MM.1S (cell line): Measurements from ENCODE around the gene PRM1.

Experiments used
- EZH2 ChIP-seq: fragments of 300-600 bp; sonication (generic); optimal IDR thresholded peaks from 2 replicates; pipeline ENCODE3; 2017; ENCODE audit warnings: low read depth, mild to moderate bottlenecking, antibody characterized with exemption, low read length, mixed read lengths
- TF ChIP-seq, protein P1 (sequence below): fragments of 300-600 bp; sonication (generic); IDR thresholded peaks from 2 replicates; pipeline ENCODE4 v1.5.1; 2016; ENCODE audit warnings: antibody characterized with exemption, low read length, mixed read lengths

DNA sequence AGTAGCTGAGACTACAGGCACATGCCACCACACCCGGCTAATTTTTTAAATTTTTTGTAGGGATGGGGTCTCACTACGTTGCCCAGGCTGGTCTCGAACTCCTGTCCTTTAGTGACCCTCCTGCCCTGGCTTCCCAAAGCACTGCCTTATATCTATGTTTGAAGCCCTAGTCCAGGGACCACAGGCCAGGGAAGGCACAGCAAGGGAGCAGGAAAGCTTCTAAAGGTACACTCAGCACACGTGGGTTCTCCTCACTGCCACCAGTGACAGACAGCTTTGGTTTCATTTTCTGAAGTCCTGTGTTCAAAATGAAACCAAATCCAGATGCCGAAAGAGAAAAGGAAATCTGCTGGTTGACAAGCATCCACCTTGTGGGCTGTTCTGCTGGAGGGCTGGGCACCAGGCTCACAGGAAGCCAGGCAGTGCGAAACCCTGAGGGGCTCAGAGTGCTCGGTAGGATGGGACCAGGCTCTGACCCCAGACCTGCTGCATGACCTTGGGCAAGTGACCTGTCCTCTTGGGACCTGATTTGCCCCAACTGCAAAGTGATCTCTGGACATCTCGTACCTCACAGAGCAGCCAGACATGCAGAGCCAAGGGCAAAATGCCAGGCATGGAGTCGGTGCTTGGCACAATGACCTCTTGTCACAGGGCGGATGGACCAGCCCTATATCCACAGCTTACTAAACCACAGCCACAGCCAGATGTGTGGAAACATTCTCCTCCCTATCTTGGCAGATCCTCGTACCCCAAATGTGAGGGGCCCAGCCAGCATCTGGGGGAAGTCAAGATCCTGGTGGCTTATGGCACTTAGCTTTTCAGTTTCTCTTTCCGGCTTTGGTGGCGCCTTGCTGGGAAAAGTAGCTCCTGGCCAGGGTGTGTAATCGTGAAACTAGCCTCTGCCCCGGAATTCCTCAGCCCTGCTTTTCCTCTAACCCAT is 22.3 kb downstream of the PRM1 start:
- TF ChIP-seq, protein P1, sequence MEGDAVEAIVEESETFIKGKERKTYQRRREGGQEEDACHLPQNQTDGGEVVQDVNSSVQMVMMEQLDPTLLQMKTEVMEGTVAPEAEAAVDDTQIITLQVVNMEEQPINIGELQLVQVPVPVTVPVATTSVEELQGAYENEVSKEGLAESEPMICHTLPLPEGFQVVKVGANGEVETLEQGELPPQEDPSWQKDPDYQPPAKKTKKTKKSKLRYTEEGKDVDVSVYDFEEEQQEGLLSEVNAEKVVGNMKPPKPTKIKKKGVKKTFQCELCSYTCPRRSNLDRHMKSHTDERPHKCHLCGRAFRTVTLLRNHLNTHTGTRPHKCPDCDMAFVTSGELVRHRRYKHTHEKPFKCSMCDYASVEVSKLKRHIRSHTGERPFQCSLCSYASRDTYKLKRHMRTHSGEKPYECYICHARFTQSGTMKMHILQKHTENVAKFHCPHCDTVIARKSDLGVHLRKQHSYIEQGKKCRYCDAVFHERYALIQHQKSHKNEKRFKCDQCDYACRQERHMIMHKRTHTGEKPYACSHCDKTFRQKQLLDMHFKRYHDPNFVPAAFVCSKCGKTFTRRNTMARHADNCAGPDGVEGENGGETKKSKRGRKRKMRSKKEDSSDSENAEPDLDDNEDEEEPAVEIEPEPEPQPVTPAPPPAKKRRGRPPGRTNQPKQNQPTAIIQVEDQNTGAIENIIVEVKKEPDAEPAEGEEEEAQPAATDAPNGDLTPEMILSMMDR, result no peak
- no peak for TF ChIP-seq EZH2
